ENCODE data around the gene SORCS3. TPM values are rescaled to one million over a fixed set of nuclear protein-coding genes. Genes with fewer than 3 reads are reported as not detected.

Gene SORCS3
- total and polyA plus RNA-seq, 9 of the 15 experiments (the other 6 are each of a cell fraction or from before 2014, with no cell fraction given), result not detected

GRCh38 chr10:104795411-104795810, 154.3 kb downstream of the SORCS3 start (continued):
- TF ChIP-seq ZNF407 (IDR thresholded peaks at IDR 0.05; ENCODE audit: low read depth), result no peak
- TF ChIP-seq KLF10 (CRISPR knock-in tag; IDR thresholded peaks at IDR 0.05), result no peak
- TF ChIP-seq ZBTB43 (CRISPR knock-in tag; IDR thresholded peaks at IDR 0.05), result no peak

All from K562 (cell line).